Skin of body (tissue), 2 donors: ENCODE measurements around the gene SLC7A8. TPM values are rescaled to one million over a fixed set of nuclear protein-coding genes. Genes with fewer than 3 reads are reported as not detected.

Source experiments
- DNase-seq: peaks from one replicate; lab custom pipeline; 2025; lab: John Stamatoyannopoulos, UW
- total RNA-seq: library from RNA; depleted of rRNA; stranded (reverse); fragments of >200 nt; gene quantifications from one replicate; pipeline ENCODE4 v1.2.3, GENCODE V29; 2014

Gene SLC7A8
- total RNA-seq, 1 donor from 2014 or later: 27.5 TPM

DNA sequence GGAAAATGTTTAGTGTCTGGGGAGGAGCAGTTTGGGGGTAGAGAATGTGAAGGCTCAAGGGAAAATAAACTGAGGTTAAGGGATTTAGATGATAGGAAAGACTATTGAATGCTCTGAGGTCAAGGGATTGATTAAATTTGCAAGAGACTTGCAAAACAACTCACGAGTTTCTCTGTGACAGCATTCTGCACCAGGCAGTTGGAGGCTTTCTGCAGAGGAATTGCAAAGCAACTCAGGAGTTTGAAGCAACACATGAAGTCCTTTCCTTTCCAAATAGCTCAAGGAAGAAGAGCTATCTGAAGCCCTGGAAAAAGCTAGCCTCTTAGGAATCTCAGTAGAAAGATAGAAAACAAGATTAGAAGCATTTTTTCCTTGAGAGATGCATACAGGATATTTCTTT, 23.9 kb downstream of the SLC7A8 start:
- no peak for DNase-seq

DNA sequence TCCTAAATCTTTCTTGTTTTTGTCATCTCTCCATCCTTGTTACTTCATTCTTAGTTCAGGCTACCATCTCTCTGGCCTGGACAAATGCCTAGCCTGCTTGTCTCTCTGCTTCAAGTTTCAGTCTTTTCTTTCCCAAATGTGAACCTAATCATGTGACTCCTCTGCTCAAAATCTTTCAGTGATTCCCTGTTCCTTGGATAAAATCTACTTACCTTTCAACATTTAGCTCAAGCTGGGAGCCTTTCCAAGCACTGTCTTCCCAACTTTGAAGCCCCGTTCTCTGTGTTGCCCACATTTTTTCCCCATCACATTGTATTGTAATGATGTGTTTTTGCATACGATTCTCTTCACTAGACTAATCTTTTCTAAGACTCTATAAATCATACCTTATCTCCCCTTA, 24.7 kb downstream of the SLC7A8 start:
- no peak for DNase-seq

GRCh38 chr14:23154964-23155587, 28.4 kb downstream of the SLC7A8 start:
- peak; percentile 84 for DNase-seq

DNA sequence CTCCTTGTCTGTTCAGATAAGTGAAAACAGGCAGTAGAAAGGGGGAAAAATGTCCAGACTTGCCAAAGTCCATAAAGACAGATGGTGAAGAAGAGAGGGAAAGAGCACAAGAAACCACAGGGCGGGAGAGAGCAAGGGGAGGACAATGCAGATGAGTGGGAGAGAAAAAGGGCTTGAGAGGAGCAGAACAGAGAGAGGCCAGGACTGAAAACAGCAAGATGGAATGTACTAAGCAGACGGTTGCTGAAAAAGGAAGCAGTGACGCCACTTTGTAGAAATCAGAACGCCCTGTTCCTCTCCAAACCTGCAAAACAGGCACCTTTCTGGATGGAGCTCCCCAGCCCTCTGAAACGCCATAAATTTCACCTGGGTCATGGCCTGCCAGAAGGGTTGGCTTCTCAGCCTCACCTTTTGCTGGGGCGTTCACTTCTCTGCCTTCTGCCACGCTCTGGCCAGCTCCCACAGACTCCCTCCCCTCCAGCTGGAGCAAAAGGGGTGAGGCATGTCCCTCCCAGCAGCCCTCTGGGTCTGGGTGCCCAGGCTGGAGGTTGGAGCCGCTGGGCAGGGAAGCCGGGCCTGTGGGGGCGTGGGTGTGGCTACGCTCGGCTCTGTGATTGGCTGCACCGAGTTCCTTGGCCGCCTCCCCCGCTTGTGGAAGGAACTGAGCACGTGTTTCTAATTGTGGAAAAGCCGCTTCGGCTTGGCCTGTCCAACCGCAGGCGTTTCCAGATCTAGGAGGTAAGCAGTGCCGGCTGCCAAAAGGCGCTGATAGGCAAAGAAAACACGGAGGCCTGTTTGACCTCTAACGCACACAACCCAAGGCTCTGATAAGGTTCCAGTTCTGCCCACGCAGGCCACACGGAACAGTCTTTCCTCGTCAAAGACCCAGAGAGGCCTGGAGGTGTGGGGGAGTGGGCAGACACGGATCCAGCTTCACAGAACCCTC, 29.3 kb downstream of the SLC7A8 start:
- DNase-seq: peak; percentile 77

- DNase-seq: no peak
Observed at GRCh38 chr14:23151342-23151741, 32.1 kb downstream of the SLC7A8 start.

DNA sequence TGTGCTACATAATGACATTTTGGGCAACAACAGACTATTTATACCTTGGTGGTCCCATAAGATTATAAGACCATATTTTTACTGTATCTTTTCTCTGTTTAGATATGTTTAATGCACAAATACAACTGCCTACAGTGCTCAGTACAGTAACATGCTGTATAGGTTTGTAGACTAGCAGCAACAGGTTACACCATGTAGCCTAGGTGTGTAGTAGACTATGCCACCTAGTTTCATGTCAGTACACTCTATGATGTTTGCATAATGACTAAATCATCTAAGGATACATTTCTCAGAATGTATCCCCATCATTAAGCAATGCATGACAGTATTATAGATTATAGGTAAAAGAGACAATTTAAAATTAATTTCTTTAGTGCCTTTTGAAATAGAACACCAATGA, 33.7 kb downstream of the SLC7A8 start:
- no peak for DNase-seq

DNA sequence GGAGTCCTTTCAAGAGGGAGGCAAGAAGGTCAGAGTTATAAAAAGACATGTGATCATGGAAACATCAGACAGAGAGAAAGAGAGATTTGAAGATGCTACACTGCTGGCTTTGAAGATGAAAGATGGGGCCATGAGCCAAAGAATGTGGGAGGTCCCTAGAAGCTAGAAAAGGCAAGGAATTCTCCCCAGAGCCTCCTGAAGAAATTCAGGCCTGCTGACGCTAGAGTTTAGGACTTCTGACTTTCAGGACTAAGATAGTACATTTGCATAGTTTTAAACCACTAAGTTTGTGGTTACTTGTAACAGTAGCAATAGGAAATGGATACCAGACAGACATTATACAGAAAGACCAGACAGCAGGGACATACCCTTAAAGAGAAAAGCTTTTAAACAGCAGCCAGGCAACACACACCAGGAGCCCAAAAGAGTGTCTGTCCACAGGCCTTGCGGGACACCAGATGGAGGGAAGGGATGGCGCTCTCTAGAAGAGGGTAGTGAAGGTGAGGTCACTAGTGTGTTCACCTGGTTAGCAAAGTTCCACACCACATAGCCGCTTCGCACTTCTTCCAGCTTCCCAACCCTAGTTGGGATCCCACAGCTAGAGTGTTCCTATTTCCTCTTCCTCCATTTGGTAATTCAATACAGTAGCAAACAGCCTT, 34.7 kb downstream of the SLC7A8 start:
- no peak for DNase-seq

DNA sequence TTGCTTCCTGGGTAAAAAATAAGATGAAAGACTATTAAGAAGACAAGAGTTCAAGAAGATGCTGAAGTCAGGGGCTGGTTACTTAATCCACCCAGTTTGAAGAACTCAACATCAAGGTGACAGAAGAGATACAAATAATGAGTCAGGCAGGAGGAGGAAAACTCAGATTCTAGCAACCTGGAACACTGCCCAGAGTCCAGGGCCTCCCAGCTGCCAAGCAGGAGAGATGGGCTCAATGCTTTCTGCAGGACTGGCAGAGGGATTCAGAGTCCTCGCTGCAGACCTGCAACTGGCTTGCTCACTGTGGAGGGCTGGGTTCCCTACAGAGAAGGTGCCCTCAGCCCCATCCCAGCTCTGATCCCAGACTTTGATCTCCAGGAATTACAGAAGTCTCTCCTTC, 35.8 kb downstream of the SLC7A8 start:
- DNase-seq: no peak

GRCh38 chr14:23146980-23147379, 36.5 kb downstream of the SLC7A8 start:
- no peak for DNase-seq

DNA sequence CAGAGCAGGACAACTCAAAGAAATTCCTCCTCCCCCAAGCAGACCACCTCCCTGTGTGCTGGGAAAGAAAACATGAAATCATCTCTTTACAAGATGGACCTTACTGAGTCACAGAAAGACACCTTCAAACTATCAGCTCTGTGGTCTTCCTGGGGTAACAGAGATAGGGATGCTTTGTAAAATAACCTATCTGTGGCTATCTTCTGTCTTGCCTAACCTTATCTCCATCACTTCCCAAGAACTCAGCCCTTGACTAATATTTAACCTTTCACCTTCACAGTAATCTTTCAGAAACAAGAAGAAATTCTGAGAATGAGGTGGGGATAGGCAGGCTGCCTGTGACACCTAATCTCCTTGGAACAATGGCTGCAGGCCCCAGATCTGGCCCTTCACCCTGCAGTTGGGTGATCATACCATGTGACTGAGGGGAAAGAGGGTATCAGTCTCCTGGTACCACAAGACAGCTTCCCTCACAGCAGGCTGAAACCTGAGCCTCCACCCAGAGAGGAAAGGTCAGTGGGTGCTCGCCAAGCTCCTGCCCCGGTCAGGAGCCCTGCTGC, 37.0 kb downstream of the SLC7A8 start:
- no peak for DNase-seq

- DNase-seq: no peak
Observed at GRCh38 chr14:23145794-23146350, 37.6 kb downstream of the SLC7A8 start.

DNA sequence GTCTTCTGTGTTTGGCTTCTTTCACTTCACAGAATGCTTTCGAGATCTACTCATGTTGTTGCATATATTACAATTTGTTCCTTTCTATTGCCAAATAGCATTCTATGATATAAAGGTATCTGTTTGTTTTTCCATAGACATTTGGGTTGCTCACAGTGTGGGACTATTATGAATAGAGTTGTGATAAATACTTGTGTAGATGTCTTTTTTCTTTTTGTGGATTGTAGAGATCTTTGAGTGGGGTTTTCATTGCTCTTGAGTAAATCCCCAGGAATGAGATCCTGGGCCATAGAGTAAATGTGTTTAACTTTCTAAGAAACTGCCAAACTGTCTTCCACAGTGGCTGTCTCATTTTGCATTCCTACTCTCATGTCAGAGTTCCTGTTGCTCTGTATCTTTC, 39.5 kb downstream of the SLC7A8 start:
- DNase-seq: no peak

DNA sequence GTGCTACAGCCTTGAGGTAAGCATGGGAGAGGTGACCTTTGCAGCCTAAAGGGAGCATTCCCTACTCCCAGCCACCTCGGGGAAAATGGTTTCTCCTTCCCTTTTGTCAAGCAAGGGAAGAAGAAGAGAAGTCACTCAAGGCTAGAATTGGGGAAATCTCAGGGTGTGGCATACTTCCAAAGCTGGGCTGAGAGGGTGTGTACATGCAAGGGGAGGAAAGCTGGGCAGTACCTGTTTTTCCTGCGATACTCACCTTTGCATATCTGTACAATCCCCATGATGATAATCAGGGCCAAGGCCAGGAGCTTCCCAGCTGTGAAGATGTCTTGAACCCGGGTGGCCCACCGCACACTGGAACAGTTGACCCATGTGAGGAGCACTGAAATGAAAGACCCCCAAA, 40.6 kb downstream of the SLC7A8 start:
- DNase-seq: no peak

DNA sequence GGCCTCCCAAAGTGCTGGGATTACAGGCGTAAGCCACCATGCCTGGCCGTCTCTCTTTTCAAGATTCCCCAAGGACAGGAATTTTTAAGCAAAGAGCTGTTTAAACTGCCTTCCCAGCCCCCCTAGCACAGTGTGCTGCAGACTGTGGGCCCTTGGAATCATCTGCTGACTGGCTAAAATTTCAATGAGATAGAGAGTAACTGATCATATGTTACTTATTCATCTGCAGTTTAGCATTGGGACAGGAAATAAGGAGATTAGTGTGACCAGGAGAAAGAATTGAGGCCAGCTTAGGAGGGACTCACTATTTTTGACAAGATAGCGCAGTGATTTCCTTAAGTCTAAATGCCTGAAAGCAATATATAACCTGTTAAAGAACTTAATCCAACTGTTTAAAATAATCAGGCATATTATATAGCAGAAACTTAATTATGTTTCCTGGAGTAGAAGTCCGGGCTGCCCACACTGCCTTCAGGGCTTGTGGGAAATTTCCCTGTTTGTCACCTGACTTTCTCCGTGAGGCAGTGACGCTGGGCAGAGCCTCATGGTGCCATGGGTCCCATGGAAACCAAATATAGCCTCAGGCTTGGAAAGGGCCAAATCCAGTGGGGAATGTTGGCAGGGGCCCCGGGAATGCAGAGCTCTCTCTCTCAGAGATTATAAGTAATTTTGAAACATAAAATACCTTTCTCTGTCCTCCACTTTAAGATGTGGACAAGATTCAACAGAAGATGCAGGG, 41.6 kb downstream of the SLC7A8 start:
- DNase-seq: no peak

DNA sequence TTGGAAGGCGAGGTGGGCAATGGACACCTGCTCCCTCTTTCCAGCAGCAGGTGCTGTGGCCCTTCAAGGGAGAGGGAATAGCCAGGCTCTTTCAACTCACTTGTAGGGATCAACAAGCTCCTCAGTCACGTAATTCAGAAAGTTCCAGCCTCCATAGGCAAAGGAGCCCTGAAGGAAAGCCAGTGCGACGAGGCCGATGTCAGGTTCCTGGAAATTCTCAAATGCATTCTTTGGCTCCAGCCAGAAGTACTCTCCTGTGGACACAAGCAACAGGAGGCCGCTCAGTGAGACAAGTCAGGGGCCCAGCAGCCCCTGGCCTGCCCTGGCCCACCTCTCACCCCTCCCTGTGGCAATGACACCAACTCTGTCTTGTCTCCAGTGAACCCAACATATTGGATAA, 43.1 kb downstream of the SLC7A8 start:
- DNase-seq: no peak

DNA sequence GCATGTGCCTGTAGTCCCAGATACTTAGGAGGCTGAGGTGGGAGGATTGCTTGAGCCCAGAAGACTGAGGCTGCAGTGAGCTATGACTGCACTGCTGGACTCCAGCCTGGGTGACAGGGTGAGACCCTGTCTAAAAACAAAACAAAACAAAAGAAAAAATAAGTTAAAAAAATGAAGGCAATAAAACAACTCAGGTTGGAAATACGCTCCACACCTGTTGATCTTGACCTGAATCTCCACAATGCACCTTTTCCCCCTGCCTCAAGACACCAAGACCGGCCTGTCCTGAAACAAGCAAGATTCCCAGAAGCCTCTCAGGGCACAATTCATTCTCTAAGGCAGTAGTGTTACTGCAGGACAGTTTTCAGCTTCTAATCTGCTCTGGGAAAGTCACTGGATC, 43.6 kb downstream of the SLC7A8 start:
- DNase-seq: no peak

DNA sequence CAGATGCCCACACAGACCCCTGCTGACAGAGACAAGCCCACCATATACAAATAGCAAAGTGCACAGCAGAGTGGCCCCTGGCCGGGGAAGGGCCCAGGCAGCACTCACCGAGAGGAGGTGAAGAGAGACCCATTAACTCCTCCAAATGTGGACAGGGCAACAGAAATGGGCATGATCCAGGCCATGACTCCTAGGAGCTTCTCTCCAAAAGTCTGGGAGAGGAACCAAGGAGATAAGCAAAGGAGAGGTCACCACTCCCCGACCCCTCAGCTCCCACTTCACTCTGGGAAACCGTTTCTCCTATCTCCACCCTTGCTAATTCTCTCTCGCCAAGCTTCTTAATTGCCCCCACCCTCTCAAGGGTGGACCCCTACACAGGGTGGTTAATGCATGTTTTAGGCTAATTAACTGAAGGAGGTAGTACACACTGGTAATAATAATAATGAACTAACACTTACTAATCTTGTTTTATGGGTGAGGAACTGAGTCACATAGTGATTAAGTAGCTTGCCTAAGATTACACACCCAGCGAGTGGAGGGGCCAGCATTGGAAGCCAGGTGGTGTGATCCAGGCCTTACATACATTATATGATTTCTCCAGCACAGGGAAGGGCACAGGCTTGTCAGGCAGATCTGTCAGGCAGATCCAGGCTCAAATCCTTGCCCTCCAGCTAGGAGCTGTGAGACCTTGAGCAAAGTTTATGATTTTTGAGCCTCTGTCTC, 45.5 kb downstream of the SLC7A8 start:
- no peak for DNase-seq

DNA sequence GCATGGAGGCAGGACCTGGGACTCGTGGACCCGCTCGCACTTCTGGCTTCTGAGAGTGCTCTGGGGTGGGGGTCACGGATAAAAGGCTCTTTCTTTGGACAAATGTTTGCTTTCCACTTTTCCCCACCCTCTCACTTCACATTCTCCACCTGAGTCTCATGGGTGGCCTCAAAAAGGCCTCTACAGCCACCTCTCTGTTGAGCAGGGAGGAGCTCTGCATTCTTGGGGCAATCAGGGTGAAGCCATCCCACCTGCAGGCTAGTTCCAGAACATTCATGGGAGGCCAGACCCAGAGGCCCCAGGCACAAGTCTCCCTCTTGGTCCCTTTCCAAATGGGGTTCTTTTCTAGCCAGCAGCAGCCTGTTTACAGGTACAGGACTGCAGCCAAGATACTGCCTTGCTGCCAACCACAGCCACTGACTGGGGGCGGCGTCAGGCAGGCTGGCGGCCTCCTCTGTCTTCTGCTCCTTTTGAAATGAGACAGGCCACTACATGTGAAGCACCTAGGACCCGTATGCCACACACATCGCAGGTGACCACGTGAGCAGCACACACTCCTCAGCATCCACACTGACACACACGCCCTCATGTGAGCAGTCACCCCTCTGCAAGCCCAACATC, 46.2 kb downstream of the SLC7A8 start:
- no peak for DNase-seq

DNA sequence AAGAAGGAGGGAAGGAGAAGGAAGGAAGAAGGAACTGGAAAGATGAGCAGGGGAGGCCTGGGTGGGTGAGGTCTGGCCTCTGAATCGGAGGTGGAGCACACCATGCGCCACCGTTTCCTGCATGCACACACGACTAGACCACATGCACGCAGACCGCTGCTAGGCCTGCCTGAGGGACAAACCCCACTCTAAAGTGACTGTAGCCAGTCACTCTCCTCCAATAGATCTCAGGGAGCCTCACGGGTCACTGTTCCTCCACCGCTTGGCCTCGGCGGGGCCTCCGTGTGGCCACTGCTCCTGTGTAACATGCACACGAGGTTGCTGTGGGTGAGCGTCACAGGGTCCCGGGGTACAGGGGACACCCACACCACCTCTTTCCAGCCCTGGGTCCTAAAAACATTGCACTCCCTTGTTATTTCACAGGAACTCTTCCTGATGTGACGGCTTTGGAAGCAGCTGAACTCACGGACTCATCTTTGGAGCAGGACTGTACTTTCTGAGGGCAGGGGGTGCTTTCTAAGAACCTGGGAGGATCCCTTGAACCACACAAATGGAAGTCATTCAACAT, 46.8 kb downstream of the SLC7A8 start:
- no peak for DNase-seq

- no peak for DNase-seq
Observed at GRCh38 chr14:23132970-23133369, 50.5 kb downstream of the SLC7A8 start.
